ENCODE measurements around the gene AGMAT. TPM values are rescaled to one million over a fixed set of nuclear protein-coding genes. Genes with fewer than 3 reads are reported as not detected.

Gene AGMAT
- total and polyA plus RNA-seq, 2 of the 13 experiments (the other 11 are each of a cell fraction or from before 2014, with no cell fraction given): 59.1 to 174 TPM

DNA sequence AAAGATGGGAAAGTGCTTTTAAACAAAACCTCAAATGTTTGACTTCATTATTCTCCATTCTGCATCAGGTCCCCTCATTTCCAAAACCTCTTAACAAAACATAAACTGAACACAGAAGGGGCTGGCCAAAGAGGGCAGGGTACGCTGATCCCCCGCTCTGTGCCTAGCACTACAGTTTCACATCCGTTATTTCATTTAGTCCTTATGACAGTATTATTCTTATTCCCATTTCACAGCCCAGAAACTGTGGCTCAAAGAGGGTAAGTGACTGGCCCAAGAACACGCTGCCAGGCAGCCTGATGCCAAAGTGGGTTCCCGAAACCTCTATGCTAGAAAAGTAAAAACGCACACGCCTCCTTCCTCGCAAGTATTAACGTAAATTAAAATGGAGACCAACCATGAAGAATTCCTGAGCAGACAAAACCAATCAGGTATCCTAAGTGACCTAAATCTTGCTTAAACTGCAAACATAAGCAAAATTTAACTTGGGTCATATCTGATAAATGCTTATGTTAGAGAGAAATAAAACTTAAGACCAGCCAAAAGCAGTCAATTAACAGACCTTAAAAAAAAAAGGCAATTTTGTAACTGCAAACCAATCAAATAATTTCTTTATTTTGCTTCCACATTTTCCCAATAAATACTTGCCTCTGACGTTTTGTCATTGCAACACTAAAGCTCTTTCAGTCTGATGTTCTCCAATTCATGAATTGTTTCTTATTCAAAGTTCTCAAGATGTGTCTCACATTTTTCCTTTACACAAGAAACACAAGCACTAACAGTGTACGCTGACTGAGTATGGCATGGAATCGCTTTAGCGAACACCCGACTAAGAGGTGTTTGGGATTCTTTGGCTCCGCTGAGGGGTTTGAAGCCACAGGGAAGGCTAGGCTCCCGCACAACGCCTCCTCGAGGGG, 61.5 kb downstream of the AGMAT start (continued):
- TF ChIP-seq, protein P1, sequence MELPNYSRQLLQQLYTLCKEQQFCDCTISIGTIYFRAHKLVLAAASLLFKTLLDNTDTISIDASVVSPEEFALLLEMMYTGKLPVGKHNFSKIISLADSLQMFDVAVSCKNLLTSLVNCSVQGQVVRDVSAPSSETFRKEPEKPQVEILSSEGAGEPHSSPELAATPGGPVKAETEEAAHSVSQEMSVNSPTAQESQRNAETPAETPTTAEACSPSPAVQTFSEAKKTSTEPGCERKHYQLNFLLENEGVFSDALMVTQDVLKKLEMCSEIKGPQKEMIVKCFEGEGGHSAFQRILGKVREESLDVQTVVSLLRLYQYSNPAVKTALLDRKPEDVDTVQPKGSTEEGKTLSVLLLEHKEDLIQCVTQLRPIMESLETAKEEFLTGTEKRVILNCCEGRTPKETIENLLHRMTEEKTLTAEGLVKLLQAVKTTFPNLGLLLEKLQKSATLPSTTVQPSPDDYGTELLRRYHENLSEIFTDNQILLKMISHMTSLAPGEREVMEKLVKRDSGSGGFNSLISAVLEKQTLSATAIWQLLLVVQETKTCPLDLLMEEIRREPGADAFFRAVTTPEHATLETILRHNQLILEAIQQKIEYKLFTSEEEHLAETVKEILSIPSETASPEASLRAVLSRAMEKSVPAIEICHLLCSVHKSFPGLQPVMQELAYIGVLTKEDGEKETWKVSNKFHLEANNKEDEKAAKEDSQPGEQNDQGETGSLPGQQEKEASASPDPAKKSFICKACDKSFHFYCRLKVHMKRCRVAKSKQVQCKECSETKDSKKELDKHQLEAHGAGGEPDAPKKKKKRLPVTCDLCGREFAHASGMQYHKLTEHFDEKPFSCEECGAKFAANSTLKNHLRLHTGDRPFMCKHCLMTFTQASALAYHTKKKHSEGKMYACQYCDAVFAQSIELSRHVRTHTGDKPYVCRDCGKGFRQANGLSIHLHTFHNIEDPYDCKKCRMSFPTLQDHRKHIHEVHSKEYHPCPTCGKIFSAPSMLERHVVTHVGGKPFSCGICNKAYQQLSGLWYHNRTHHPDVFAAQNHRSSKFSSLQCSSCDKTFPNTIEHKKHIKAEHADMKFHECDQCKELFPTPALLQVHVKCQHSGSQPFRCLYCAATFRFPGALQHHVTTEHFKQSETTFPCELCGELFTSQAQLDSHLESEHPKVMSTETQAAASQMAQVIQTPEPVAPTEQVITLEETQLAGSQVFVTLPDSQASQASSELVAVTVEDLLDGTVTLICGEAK (IDR thresholded peaks at IDR 0.05): no peak
- TF ChIP-seq, protein P1 (CRISPR knock-in tag; IDR thresholded peaks at IDR 0.05): no peak
